ENCODE results near the gene WSB2. TPM values are rescaled to one million over a fixed set of nuclear protein-coding genes. Genes with fewer than 3 reads are reported as not detected.
"Not testable (repeated sequence)": the region's sequence is repeated elsewhere in the genome, so short reads cannot be mapped to it uniquely, and the experiment has no call there.

Gene WSB2
- polyA plus RNA-seq, 1 donor from 2014 or later = 155 TPM

DNA sequence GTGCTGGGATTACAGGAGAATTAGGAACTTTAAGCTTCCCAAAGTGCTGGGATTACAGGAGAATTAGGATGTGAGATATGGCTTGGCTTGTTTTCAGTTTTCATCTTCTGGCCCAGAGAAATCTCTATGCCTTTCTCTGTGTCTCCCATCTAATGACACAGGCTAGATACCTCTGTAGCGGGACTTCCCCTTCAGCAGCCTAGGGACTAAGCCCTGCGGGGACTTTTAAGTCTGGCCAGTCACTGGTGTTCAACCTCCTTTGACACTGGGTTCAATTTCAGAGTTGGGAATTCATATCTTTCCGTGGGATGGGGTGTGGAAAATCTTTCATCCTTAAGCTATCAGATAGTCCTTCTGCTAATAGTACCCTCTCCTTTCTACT, 38.3 kb downstream of the WSB2 start:
- H3K9ac ChIP-seq (ENCODE audit: low read length) = no peak overlapping the region
- no peaks in the 10 kb centered on the region for H3K27me3 ChIP-seq (ENCODE audit: insufficient read depth, low read depth, low read length)
- H2AFZ ChIP-seq (ENCODE audit: low read depth, low read length) = no peak overlapping the region
- no peaks in the 10 kb centered on the region for H3K9me2 ChIP-seq (ENCODE audit: insufficient read depth, low read length)
- no peak overlapping the region for H3K27ac ChIP-seq (ENCODE audit: low read length)
- H4K20me1 ChIP-seq (ENCODE audit: insufficient read depth) = no peaks in the 10 kb centered on the region
- no peak overlapping the region for H3K4me2 ChIP-seq (ENCODE audit: low read length)
- no peaks in the 10 kb centered on the region for H3K9me3 ChIP-seq (ENCODE audit: low read length)
- H3K36me3 ChIP-seq (ENCODE audit: insufficient read depth, low read length) = no peaks in the 10 kb centered on the region
- no peak overlapping the region for H3K4me3 ChIP-seq (ENCODE audit: low read length)
- peaks cover 5% of the 10 kb centered on the region for H3K79me2 ChIP-seq (replicated peaks; ENCODE audit: insufficient read depth, low read length)
- H3F3A ChIP-seq (ENCODE audit: insufficient read depth, low read length, poor library complexity, severe bottlenecking) = no peaks in the 10 kb centered on the region
- no peak for TF ChIP-seq EZH2 (IDR thresholded peaks at IDR 0.05; ENCODE audit: borderline replicate concordance, insufficient read depth, low read length, poor library complexity, severe bottlenecking)
- TF ChIP-seq, protein P1, sequence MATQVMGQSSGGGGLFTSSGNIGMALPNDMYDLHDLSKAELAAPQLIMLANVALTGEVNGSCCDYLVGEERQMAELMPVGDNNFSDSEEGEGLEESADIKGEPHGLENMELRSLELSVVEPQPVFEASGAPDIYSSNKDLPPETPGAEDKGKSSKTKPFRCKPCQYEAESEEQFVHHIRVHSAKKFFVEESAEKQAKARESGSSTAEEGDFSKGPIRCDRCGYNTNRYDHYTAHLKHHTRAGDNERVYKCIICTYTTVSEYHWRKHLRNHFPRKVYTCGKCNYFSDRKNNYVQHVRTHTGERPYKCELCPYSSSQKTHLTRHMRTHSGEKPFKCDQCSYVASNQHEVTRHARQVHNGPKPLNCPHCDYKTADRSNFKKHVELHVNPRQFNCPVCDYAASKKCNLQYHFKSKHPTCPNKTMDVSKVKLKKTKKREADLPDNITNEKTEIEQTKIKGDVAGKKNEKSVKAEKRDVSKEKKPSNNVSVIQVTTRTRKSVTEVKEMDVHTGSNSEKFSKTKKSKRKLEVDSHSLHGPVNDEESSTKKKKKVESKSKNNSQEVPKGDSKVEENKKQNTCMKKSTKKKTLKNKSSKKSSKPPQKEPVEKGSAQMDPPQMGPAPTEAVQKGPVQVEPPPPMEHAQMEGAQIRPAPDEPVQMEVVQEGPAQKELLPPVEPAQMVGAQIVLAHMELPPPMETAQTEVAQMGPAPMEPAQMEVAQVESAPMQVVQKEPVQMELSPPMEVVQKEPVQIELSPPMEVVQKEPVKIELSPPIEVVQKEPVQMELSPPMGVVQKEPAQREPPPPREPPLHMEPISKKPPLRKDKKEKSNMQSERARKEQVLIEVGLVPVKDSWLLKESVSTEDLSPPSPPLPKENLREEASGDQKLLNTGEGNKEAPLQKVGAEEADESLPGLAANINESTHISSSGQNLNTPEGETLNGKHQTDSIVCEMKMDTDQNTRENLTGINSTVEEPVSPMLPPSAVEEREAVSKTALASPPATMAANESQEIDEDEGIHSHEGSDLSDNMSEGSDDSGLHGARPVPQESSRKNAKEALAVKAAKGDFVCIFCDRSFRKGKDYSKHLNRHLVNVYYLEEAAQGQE (IDR thresholded peaks at IDR 0.05; ENCODE audit: borderline replicate concordance) = no peak

DNA sequence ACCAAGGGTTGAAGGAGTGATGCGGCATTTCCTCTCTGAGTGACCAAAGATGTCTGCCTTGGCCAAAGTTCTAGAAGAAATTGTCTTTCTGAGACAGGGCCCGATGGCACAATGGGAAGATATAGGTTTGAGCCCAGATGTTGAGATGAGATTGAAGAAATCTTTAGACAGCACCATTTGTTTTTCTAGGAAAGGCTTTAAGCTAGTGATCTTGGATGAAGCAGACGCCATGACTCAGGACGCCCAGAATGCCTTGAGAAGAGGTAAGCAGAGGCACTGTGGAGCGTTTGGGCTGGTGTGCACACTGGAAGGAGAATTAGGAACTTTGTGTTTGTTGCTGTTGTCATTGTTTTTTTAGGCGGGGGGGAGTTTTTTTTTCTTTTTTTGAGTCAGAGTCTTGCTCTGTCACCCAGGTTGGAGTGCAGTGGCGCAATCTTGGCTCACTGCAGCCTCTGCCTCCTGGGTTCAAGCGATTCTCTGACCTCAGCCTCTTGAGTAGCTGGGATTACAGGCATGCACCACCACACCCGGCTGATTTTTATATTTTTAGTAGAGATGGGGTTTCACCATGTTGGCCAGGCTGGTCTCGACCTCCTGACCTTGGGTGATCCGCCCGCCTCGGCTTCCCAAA, 38.8 kb downstream of the WSB2 start:
- H2AFZ ChIP-seq (ENCODE audit: low read depth, low read length); H3K9me2 ChIP-seq (ENCODE audit: insufficient read depth, low read length); H3K4me2 ChIP-seq (ENCODE audit: low read length); H3K27ac ChIP-seq (ENCODE audit: low read length); H3K27me3 ChIP-seq (ENCODE audit: insufficient read depth, low read depth, low read length); H4K20me1 ChIP-seq (ENCODE audit: insufficient read depth); H3K36me3 ChIP-seq (ENCODE audit: insufficient read depth, low read length); H3K9me3 ChIP-seq (ENCODE audit: low read length); H3K9ac ChIP-seq (ENCODE audit: low read length); H3K4me3 ChIP-seq (ENCODE audit: low read length); H3F3A ChIP-seq (ENCODE audit: insufficient read depth, low read length, poor library complexity, severe bottlenecking): not testable (repeated sequence)
- peaks cover 10% of the 10 kb centered on the region for H3K79me2 ChIP-seq (replicated peaks; ENCODE audit: insufficient read depth, low read length)

DNA sequence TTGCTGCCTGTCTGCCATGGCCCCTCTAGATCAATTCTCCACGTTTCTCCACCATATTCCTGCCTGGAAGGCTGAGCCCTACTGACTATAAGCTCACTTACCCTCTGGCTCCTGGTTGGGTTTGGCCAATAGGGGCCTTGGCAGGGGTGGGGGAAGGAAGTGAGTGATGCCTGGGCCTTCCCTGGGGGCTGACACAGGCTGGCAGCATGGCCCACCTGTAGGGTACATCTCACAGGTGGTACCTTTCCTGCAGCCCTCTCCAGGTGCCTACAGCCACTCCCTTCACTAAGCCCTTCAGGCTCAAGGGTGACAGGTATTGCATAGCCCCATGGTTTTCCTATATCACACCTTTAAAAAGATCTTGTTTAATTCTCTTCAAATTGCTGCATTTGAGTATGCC, 40.9 kb downstream of the WSB2 start:
- no peaks in the 10 kb centered on the region for H3K9me3 ChIP-seq (ENCODE audit: low read length)
- H3K4me3 ChIP-seq (ENCODE audit: low read length) = no peak overlapping the region
- no peak for TF ChIP-seq RAD21 (conservative IDR thresholded peaks at IDR 0.05)
- no peak for TF ChIP-seq EP300 (conservative IDR thresholded peaks at IDR 0.05; ENCODE audit: poor library complexity, severe bottlenecking)
- TF ChIP-seq SMC3 (conservative IDR thresholded peaks at IDR 0.05; ENCODE audit: poor library complexity) = no peak
- no peak for TF ChIP-seq TAF1 (IDR thresholded peaks at IDR 0.05; ENCODE audit: low read depth)
- TF ChIP-seq POLR2AphosphoS5 (IDR thresholded peaks at IDR 0.05) = no peak
- no peak for TF ChIP-seq EZH2 (IDR thresholded peaks at IDR 0.05; ENCODE audit: borderline replicate concordance, insufficient read depth, low read length, poor library complexity, severe bottlenecking)
- TF ChIP-seq, protein P2, sequence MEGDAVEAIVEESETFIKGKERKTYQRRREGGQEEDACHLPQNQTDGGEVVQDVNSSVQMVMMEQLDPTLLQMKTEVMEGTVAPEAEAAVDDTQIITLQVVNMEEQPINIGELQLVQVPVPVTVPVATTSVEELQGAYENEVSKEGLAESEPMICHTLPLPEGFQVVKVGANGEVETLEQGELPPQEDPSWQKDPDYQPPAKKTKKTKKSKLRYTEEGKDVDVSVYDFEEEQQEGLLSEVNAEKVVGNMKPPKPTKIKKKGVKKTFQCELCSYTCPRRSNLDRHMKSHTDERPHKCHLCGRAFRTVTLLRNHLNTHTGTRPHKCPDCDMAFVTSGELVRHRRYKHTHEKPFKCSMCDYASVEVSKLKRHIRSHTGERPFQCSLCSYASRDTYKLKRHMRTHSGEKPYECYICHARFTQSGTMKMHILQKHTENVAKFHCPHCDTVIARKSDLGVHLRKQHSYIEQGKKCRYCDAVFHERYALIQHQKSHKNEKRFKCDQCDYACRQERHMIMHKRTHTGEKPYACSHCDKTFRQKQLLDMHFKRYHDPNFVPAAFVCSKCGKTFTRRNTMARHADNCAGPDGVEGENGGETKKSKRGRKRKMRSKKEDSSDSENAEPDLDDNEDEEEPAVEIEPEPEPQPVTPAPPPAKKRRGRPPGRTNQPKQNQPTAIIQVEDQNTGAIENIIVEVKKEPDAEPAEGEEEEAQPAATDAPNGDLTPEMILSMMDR (IDR thresholded peaks at IDR 0.05; ENCODE audit: poor library complexity, severe bottlenecking) = no peak
- TF ChIP-seq MXI1 (conservative IDR thresholded peaks at IDR 0.05; ENCODE audit: poor library complexity, severe bottlenecking) = no peak
- TF ChIP-seq, protein P1 (IDR thresholded peaks at IDR 0.05; ENCODE audit: borderline replicate concordance) = no peak
- no peaks in the 10 kb centered on the region for H3K27me3 ChIP-seq (ENCODE audit: insufficient read depth, low read depth, low read length)
- H2AFZ ChIP-seq (ENCODE audit: low read depth, low read length) = no peak overlapping the region
- no peaks in the 10 kb centered on the region for H3K36me3 ChIP-seq (ENCODE audit: insufficient read depth, low read length)
- no peak overlapping the region for H3K4me2 ChIP-seq (ENCODE audit: low read length)
- no peak overlapping the region for H3K9ac ChIP-seq (ENCODE audit: low read length)
- H3K9me2 ChIP-seq (ENCODE audit: insufficient read depth, low read length) = no peaks in the 10 kb centered on the region
- H3K27ac ChIP-seq (ENCODE audit: low read length) = no peak overlapping the region
- no peaks in the 10 kb centered on the region for H3F3A ChIP-seq (ENCODE audit: insufficient read depth, low read length, poor library complexity, severe bottlenecking)
- peaks cover 15% of the 10 kb centered on the region for H3K79me2 ChIP-seq (replicated peaks; ENCODE audit: insufficient read depth, low read length)
- H4K20me1 ChIP-seq (ENCODE audit: insufficient read depth) = no peaks in the 10 kb centered on the region
